ENCODE data around the gene LAMA1.
"Not testable (repeated sequence)": the region's sequence is repeated elsewhere in the genome, so short reads cannot be mapped to it uniquely, and the experiment has no call there.

Gene LAMA1

DNA sequence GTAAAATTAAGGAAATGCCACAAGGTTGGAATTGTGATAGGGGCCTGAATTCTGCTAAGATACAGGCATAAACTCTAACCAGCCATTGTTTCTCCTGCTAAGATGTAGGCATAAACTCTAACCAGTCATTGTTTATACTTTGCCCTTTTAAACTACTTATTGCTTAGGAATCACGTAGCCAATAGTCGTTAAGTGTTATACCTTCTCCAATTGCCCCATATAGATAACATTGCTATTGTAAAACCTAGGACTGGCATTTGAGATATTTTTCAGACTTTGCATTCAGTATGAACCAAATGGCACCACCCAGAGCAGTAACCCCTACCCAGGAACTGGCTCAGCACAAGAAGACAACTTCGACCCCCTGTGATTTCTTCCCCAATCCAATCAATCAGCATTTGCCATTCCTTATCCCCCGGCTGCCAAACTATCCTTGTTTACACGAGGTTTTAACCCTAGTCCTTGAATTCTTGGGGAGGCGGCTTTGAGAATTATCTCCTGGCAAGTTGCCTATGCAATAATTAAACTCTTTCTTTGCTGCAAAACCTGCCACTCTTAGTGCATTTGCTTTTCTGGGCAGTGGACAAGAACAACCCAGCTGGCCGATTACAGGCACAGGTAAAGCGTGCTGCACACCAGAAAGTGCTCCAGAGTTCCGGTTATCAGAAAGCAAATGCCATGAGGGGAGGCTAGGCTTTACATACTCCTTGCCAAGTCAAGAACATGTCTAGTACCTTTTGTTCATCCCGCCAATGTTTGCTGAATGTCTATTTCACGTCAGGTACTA lies 167.6 kb downstream of the LAMA1 start:
- no peak for DNase-seq (ENCODE audit: low read depth)

DNA sequence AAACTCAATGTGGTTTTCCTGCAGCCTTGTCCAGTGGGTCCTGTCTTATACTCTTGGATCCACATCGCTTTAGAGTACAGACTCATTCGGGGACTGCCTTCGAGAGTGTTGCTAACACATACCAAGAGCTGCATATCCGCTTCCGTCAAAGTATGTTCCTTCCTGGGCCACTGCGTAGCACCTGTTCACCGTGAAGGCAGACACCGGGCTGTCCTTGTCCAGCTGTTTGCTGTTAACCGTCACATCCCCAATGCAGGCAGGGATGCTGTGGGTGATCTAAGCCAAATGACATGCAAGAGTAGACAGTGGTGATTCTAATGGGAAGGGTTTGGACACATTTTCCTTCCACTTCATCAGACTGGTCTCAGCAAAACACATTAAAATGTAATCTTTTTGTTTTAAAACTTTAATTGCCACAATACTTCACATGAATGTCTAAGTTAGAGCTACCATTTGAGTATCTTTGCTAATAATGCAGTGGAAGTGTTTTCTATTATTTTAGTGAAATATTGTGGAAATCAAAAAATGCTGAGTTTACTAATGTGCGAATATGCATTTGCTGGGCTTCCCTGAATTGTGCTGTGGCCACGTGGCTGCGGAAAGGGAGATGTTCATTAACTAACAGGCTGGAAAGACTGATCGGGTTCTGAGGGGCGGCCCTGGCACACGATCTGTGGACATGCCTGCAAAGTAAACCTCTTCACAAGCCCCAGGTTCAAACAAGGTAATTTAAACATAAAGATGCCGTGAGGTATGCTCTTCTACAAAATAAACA lies 169.1 kb downstream of the LAMA1 start:
- no peak for DNase-seq (ENCODE audit: low read depth)

DNA sequence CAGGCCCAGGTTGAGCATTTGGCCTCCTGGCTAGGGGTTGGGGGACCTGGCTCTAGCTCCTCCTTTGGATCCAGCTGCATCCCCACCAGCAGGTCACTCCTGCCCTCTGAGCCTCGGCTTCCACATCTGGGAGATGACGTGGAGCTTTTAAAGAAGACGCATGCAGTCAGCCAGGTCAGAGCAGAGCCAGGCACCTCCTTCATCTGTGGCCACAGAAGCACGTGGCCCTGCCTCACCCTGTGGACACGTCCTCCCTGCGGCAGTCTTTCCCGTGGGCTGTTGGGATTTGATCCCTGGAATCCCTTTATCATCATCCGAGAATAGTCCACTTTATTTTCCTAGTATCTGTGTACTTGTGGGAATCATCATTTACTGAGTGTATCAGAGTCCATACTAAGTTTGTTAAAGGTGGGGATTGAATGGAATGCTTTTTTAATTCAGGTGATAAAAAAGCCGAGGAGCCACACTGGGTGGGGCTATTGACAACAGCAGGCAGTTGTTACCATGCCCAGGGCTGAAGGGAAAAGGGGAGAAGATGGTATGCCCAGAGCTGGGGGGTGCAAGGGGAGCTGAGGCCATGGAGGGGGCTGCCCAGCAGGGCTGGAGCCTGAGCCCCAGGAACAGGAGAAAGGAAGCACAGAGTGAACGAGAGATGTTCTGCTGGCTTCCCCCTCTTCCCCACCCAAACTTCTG lies 170.1 kb downstream of the LAMA1 start:
- DNase-seq (ENCODE audit: low read depth) = no peak

DNA sequence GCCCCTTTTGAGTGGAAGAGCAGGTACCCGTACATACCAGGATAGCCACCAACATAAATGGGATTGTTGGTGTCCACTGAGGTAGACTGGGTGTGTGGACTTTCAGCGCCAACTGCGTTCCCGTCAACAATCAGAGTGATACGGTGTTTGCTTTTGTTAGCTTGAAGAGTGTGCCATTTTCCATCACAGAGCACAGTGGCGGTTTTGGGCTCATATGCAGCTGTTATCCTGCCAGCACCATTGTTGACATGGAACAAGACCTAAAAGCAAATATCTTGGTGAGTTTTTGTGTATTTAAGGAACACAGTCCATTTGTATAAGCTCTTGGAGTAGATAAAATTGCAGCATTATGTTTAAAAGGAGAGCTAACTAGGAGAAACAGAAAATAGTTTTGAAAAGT lies 174.5 kb downstream of the LAMA1 start:
- no peak for DNase-seq (ENCODE audit: low read depth)

DNA sequence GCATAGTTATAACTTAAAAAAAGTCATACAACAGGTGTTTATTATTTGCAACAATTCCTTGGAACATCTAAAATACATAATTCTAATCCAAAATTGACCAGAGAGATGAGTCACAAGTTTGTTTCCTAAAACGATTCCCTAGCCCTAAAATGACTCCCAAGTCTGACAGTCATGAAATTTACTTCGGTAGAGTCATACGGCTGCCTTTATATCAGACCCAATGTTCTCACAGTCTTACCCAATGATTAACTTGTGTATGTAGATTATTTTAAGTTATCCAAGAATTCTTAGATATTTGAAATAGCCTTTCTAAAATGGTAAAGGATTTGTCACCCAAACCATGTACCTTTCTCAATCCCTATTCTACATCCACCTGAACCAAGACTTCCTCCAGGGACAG lies 174.9 kb downstream of the LAMA1 start:
- no peak for DNase-seq (ENCODE audit: low read depth)

DNA sequence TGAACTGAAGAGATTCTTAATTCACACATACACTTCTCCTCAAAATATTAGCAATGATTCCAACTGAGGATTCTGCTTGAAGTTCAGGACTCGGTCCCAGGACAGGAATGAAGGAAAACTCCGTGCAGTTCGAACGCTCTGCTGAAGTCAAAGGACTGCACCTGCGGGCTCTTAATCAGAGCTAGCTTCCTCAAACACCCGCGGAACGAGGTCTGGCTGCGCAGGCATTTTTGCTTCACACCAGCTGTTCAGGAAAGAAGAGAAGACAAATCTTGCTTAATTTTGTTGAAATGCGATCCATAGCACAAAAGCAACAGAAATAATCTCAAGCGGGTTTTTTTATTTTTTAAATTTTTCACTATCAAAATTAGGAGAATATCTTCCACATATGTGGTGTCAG lies 175.6 kb downstream of the LAMA1 start:
- no peak for DNase-seq (ENCODE audit: low read depth)

DNA sequence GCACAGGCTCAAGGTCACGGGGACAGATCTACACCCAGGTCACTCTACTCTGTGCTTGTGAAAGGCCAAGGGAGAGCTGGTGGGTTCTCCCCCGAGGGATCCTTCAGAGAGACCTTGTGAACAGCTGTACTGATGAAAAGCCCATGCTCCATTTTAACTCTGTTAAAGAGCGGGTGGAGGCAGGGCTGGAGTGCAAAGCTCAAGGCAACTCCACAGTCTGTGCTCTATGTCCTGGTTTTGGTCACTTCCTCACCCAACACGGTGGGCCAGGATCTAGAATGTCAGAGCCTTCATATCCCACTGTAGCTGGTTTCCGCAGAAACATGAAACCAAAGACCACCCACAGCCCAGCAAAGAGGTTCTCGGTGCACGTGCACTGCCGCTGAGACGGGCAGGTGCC lies 177.1 kb downstream of the LAMA1 start:
- no peak for DNase-seq (ENCODE audit: low read depth)

DNA sequence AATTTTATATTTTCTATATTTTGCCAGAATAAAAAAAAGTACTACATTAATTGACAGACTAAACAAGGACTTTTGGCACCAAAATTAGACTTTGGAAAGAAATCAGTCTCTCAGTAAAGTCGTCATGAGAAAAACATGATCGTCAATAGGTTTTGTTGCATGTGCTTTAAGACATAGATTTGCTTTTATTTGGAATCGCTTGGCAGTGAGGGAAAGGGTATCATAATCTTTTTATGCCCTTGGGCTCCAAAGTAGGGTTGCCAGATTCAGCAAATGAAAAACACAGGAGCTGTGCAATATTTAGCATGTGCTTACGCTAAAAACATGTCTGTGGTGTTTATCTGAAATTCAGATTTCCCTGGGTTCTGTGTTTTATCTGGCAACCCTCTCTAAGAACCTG lies 177.6 kb downstream of the LAMA1 start:
- no peak for DNase-seq (ENCODE audit: low read depth)

DNA sequence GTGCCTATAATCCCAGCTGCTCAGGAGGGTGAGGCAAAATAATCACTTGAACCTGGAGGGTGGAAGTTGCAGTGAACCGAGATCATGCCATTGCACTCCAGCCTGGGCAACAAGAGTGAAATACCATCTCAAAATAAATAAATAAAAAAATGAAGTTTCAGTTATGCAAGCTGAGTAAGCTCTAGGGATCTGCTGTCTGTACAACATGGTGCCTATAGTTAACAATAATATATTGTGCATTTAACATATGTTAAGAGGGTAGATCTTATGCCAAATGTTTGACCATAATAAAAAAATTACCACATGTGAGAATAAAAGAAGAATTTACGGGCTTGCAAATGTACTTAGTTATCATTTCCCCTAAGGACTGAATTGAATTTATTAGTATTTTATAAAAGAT lies 179.2 kb downstream of the LAMA1 start:
- DNase-seq (ENCODE audit: low read depth) = not testable (repeated sequence)

DNA sequence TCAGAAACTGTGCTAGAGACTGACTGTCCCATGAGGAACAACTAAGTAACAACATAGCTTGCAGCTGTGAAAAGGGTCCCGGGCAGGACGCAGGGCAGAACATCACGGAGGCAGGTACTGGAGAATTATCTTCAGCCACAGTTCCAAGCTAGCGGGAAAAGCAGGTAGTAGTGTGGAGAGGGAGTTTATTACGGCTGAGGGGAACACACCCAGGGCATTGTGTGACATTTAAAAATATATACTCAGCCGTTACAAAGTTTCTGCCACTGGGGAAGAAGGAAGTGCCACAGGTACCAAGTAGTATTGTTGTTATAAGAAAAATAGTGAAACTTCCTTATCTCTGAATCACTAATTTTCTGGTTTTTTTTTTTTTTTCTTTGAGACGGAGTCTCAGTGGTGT lies 179.6 kb downstream of the LAMA1 start:
- no peak for DNase-seq (ENCODE audit: low read depth)

DNA sequence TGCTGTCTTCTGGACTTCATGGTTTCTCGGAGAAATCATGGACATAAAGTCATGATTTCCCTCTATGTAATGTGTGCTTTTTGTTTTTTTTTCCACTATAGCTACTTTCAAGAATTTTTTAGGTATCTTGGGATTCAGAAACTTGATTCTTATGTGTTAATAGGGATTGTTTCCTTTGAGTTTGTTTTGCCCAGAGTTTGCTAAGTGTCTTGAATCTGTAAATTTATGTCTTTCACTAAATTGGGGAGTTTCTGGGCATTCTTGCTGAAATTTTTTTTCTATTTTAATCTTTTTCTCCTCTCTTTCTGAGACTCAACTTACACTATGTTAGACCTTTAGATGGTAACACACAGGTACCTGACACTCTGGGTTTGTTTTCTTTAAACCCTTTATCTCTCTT lies 182.7 kb downstream of the LAMA1 start:
- no peak for DNase-seq (ENCODE audit: low read depth)

DNA sequence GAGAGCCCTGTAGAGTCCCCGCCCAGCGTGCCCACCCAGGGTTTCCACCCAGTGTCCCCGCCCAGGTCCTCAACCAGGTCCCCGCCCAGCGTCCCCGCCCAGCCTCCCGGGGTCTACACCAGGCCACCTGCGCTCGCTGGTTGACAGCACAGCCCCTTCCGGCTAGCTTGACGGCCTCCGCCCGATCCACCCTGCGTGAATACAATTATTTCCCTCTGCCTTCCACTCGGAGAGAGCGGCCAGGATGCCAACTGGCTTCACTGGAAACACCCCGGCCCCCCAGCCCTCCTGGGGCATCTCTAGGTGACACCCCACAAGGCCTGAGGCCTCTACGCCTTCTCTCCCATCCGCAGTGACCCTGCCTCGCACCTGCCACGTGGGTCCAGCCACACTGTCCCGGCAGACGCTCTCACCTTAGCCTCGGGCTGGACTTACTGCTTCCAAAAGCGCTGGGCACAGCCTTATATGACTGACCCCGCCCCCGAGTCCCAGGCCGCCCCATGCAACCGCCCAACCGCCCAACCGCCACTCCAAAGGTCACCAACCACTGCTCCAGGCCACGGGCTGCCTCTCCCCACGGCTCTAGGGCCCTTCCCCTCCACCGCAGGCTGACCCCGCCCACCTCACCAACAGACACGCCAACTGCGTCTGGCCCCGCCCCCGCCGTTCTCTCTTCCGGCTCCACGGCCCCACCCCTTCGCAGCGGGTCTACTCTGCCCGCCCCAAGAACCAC lies 188.1 kb downstream of the LAMA1 start:
- no peak for DNase-seq (ENCODE audit: low read depth)

DNA sequence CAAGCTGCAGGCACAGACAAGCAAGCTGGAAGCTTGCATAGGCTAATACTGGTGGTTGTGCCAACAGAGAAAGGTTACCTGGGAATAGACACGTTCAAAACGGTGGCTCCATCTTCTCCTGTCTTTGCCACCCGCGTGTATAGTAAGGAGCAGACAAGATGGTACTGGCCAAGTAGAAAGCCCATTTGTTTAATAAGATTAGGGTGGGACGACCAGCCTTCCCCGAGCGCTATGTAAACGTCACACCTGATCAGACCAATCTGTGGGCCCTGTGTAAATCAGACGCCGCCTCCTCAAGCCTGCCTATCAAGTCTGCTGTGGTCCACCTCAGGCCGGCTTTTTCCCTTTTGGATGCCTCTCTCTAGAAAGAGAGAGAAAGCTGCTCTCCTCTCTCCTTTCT lies 189.2 kb downstream of the LAMA1 start:
- no peak for DNase-seq (ENCODE audit: low read depth)

DNA sequence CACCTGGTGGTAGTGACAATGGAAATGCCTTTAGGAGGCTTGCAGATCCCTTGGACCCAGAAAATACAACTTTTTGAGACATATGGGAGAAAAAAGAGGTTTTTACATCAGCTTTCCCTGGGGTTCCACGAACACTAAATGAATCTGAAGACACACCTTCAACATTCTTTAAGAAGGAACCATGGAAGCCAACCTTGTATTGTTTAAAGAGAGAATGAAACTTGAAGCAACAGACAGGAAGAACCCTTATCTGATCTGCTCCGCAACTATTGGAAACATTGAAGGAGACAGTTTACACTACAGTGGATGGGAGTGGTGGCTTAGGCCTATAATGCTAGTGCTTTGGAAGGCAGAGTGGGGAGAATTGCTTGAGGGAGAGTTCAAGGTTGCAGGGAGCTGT lies 190.4 kb downstream of the LAMA1 start:
- no peak for DNase-seq (ENCODE audit: low read depth)

DNA sequence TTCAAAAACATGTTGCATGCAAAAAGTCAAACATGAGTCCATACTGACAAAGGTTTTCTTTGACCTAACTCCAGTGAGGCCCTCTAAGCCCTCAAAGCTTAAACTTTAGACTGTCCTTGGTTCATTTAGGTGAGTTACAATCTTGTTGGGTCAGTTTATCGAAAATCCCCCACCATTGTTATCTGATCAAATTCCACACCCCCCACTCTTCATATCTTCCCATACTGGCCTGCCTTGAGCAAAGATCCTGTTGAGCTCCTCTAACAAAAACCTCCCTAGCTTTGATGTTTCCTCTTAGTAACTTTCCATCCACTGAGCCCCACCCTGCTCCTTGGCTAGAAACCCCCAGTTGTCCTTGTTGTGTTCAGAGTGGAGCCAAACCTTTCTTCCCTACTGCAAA lies 194.4 kb downstream of the LAMA1 start:
- no peak for DNase-seq (ENCODE audit: low read depth)

DNA sequence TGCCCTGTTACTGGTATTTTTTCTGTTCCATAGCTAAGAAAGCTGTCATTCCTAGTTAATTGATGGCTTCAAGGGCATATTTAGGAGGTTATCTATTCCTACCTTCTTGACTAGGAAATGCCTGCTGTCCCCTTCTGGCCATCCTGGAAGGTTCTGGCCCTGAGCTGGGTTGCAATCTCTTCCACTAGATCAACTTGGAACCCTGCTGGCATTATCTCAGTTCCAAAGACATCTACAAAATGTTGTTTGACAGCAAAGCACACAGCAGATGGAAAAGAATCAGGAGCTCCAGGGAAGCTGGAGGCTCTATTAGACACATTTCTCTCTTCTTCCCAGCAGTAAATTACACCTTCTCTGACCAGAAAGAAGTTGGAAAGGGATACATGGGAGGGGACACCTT lies 196.0 kb downstream of the LAMA1 start:
- DNase-seq (ENCODE audit: low read depth) = no peak

DNA sequence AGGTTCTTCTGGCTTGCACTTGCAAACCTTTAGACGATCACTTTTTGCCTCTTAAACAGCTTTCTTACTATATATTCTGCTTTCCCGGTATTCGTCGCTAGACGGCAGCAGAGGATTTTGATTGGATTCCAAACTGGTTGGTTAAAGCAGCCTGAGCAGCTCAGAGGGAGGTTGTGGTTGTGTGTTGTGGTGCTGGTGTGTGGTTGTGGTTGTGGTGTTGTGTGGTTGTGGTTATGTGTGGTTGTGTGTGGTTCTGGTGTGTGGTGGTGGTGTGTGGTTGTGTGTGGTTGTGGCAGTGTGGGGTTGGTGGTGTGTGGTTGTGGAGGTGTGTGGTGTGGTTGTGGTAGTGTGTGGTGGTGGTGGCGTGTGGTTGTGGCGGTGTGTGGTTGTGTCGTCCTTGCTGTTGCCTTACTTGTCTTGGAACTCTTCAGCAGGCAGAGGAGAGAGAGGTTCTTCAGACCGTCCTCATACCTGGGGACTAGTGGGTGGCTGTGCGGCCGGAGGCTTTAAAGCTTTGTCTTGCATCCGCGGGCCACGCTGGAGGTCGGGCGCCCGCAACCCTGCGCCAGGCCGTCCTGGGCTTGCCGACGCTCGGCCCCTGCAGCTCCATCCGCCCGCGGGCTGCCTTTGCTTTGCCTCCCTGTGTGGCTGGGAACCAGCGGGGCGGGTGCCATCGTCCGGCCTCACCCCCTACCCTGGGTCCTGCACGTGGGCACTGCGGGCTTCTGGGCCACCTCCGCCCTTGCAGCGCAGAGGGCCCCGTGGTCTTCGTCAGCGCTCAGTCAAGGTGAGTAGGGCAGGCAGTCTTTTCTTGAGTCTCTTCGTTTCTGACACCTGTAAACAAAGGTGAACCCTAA lies 197.3 kb downstream of the LAMA1 start:
- DNase-seq (ENCODE audit: low read depth) = peak; percentile 38

DNA sequence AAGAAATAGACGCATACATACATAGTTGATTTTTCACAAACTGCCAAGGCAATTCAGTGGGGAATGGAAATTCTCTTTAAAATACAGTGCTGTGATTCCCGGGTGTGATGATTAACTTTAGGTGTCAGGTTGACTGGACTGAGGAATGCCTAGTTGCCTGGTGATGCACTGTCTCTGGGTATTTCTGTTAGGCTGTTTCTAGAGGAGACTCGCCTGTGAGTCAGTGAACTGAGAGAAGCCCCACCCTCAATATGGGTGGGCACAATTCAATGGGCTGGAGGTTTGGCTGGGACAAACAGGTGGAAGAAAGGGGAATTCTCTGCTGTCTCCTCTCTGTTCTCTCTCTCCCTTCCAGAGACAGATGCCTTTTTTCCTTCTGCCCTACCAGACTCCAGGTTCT lies 200.5 kb downstream of the LAMA1 start:
- peak; percentile 2 for DNase-seq (ENCODE audit: low read depth)

DNA sequence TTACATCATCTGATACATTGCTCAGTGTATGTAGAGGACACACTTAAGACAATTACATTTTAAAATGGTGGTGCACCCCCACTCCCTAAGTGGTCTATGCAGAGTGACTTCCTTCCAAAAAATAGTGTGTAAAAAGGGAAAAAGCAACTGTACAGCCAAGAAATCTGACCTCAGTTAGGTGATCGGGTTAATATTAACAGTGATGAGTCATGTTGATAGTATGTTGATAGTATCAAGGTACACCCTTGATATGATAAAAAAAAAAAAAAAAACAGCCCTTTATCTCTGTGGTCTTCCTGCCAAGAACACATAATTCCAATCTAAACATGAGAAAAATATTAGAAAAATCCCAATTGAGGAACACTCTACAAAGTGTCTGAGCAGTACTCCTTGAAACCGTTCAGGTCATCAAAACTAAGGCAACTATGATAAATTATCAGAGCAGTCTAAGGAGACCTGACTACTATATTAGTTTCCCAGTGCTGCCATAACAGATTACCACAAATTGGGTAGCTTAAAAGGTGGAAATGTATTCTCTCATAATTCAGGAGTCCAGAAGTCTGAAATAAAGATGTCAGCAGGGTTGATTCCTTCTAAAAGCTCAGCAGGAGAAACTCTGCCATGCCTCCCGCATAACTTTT lies 216.2 kb downstream of the LAMA1 start:
- no peak for DNase-seq (ENCODE audit: low read depth)

DNA sequence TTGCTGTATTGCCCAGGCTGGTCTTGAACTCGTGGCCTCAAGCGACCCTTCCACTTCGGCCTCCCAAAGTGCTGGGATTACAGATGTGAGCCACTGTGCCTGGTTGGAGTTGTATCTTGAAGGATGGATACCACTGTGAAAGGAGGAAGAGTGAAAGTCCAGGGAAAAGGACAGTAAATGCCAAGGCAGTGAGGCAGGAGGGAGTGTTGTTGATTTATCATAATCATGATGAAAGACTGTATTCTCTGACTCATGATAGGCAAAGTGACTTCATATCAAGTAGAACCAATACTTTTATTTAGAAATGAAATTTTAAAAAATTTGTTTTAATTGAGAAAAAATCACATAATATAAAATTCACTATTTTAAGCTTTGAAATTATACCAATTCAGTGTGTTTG lies 225.8 kb downstream of the LAMA1 start:
- DNase-seq (ENCODE audit: low read depth) = no peak
